ENCODE results near the gene CEP104.
A peak's percentile ranks its signal among the peaks of the same experiment; 100 is the strongest.

CEP104 gene

DNA sequence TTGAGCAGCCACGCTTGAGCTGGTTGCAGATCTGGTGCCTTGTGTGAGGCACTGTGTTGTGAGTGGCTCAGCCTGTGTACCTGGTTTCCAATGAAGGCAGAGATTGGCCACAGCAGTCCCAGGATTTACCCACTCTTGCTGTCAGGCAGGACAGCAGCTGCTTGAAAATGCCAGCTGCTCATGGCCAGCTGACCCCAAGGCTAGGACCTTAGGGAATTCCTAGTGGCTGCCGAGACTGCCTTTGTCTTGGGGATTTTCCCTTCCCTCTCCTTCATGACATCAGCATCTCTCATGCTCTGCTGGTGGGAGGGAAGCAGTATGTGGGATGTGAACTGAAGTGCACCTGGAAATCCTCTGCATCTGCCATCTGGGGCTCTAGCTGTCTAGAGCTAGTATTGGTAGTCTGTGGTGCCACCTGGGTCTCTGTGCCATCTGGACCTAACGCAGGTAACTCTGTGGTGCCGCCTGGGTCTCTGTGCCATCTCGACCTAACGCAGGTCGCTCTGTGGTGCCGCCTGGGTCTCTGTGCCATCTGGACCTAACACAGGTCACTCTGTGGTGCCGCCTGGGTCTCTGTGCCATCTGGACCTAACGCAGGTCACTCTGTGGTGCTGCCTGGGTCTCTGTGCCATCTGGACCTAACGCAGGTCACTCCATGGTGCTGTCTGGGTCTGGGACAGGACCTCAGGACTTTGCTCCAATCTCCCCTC lies 56.9 kb downstream of the CEP104 start:
- DNase-seq (ENCODE audit: low read depth), result no peak

DNA sequence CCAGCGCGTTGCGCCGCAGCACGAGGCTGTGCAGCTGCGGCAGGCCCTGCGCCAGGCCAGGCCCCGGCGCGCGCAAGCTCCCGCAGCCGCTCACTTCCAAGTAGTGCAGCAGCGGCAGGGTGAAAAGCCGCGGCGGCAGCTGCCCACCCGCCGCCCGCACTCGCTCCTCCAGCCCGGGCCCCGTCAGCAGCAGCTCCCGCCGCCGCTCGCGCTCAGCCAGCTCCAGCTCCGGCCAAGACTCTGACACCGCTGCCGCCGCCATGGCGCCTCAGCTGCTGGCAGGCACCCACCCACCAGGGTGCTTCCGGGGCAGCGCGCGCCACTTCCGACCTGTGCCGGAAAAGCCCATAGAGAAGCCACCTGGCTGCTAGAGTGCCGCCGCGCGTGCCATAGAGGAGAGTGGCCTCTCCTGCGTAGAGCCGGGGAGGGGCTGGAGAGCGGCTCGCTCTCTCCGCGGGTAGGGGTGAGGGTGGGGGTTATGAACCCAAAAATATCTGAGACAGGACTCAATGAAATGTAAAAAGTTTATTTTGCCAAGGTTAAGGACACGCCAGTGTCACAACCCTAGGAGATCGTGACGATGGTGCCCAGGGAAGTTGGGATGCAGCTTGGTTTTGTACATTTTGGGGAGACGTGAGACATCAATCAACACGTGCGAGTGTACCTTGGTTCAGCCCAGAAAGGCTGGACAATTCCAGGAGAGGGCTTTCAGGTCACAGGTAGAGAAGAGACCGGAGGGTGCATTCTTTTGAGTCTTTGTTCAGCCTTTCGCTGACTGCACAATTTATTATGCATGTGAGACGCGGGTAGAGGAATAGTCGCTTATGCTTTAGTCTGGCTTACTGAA lies 60.6 kb downstream of the CEP104 start, which contains the start of gene LRRC47:
LRRC47 (minus strand) TSS at position 284 of the 847 bp plus-strand sequence; CDS start at position 262, 22 bp downstream.
- peak; percentile 60 for DNase-seq (ENCODE audit: low read depth)

DNA sequence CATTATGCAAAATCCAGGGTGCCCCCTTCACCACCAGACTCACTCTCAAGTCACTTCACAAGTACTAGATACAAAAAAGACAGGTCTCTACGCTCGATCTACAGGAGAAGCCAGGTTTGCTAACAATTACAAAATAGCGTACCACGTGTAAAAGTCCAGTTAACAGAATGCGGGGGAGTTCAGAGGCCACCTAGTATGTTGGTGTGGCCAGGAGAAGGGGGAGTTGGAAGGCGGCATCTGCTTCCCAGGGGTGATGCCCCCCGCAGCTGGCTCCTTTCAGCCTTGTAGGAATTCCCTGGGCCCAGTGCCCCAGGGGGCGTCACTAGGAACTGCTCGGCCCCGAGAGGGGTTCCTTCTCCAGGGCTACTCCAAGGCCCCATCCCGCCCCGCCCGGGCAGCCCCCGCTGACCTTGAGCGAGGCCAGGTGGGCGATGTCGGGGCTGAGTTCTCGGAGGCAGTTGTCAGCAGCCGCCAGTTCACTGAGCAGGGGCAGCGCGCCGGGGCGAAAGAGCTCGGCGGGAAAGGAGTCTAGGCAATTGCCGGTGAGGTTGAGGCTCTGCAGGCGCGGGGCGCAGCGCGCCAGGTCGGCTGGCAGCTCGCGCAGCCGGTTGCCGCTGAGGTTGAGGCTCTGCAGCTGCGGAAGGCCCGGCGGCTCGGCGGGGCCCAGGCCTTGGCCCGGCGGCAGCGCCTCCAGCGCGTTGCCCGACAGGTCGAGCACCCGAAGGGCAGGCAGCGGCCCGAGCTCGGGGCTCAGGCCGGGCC lies 61.4 kb downstream of the CEP104 start:
- DNase-seq (ENCODE audit: low read depth), result no peak

DNA sequence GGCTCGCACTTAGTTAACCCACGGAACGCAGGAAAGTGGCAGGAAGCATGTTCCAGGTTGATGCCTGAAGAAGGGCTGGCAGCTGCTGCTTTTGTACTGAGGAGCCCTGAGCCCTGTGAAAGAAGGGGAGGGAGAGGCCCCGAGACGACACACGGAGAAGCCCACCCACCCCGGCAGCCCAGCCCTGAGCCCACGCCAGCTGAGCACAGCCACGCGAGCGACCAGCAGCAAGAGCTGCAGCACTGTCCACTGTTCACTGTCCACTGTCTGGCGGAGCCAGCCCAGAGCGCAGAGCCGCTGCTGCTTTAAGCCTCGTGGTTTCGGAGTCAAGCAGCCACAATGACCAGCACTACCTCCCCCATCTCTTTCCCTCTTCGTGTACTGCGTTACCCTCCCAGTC lies 66.1 kb downstream of the CEP104 start:
- no peak for DNase-seq (ENCODE audit: low read depth)

DNA sequence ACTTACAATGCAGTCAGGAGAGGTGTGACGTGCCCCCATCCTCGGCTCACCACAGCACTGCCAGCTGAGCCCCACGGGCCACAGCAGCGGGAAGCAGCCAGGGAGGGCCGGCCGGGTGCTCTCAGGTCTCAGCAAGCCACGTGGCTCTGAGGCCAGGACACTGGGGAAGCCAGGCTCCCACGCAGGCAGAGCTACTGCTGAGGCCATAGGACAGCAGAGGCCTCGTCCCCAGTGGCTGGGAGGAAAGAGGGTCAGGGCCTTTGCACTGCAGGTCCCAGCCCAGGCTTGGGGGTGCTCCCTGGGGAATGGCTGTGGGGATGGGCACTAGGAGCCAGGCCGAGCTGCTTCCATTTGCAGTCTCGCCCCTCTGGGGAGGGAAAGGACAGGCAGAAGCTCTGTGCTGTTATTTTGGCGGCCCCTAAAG lies 66.5 kb downstream of the CEP104 start:
- DNase-seq (ENCODE audit: low read depth), result no peak

DNA sequence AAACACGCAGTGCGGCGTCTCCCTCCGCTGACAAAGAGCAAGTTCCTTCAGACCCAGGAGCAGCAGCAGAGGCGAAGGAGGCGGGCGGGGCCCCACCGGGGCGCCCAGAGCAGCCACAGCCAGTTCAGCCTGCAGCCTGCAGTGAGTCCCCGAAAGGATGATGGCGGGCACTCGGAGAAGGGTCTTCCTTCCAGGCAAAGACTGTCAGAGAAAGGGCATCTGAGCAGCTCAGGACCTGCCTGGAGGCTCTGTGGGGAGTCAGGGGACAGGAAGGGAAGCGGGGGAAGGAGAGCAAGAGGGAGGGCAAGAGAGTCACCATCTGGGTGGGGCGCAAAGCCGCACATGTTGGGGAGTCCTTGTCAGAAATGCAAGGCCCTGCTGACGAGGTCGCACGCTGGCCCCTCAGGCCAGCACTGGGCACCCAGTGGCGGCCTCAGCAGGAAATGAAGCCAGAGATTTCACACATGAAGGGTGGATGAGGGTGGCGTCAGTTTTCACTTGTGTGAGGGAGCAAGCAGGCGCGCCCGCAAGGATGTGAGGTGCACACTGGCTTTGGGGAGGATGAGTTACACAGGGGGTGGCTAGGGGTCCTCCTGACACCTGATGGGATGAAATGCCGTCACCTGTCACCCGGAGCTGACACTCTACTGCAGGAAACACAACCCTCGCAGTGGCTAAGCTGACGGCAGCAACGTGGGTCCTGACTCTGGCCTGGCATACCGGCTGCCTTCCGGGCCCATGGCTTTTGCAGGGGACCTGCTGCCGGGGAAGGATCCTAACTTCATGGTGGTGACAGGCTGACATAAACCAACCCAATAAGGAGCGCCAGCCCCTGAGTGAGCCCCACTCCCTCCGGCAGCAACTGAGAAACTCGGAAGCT lies 67.3 kb downstream of the CEP104 start:
- DNase-seq (ENCODE audit: low read depth), result no peak

DNA sequence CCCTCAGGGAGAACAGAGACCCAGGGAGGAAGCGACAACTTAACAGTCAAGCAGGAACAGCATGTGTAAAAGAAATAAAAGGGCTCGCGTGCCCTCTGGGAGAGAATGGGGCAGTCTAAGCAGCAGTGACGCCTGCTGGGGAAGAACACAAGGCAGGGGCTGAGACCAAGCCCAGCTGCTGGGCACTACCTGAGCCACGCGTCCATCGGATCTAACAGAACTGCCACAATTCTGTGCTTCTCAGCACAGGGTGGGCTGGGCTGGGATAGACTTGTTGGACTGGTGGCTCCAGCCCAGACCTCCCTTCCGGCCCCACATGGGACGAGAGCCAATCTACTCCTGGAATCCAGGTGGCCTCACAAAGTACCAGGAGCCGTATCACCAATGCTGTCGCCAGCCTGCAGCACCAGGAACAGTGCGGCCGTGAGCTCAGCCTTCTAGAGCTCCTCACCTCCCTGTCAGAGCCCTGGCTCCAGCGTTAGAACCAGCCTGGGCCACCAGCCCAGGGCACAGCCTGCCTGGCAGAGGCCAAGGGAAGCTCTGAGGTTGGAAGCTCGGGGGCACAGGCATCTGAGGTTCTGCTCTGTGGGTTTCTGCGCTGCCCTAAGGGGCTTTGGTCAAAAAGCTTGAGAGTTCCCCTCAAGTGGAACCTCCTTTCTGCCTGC lies 68.1 kb downstream of the CEP104 start:
- no peak for DNase-seq (ENCODE audit: low read depth)

DNA sequence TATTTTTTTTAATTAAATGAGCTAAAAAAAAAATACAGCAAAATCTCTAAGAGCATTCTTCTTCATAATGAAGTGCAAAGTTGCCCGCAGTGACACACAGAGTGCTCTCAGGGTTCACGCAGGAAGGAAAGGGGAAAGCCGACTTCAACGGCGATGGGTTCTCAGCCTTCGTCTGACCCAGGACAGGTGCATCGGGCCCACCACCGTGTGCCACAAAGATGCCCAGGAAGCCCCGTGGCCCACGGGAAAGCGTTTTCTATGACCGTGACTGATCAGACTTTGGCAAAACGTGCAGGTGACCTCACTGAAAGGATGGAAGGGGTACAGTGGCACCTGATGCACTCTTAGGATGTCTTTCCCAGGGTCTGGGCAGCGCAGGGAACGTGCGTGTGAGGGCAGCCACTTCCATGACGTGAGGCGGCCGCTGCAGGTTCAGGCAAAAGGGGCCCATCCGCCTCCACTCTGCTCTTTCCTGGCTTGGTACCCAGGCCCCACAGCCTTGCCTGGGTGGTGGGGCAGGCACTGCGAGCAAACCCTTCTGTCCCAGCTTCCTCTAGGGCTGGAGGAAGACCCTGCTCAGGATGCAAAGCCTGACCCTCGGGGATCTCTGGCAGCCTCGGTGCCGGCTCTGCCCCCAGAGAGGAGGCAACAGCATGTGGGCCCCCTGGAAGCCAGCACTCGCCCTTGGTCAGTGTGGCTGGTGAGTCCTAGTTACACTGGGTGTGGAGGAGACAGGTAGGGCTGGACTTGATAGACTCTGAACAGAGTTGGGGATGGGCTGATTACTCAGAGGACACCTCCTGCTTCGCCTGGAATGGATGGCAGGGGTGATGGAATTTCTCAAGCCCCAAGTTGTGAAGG lies 69.0 kb downstream of the CEP104 start:
- no peak for DNase-seq (ENCODE audit: low read depth)

DNA sequence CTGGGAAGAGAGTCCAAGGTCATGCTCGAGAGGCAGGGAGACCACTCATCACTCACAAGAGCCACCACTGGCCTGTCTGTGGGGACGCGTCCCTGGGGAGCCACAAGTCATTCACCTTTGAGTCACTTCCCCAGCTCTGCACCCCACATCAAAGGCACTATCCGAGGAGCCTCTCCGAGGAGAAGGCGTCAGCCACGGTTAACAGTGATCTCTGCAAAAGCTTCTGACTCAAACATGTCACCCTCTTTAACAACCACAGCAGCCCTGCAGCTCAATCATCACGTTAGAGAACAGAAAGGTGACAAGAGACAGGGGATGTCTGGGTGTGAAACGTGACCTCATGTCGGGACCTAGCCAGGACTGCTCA lies 69.7 kb downstream of the CEP104 start:
- DNase-seq (ENCODE audit: low read depth), result no peak

DNA sequence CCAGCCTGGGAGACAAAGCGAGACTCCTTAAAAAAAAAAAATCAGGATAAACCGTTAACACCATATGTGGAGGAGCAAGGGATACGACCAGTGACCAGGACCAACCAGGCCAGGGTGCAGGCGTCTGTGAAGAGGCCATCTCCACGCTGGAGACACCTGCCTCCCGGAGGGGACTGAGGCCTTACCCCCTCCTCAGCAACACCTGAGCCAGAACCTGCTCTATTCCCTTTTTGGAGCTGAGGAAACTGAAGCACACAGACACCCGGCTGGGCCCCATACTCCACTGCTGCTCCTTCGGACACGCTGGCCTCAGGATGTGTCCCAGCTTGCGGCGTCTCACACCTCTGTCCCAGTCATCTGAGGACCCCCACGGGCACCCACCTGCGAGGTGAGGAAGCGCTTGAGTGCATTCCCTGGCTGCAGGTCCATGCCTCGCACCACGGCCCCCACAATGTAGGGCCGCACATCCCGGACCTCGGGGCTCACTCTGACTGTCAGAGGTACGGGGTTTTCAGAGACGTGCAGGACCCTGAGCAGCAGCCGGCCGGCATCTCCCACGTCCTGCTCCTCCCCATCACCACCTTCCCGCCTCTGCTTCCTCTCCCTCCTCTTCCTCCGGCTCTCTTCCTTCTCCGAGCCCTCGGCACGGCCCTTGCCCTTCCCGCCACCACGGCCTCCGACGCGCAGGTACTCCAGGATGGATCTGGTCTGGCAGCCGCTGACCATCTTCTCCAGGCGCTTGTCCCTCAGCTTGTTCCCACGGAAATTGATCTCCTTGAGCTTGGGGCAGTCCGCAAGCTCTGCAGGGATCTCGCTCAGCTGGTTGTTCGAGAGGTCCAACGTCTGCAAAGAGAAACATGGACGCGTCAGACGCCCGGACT lies 70.3 kb downstream of the CEP104 start:
- DNase-seq (ENCODE audit: low read depth), result no peak

DNA sequence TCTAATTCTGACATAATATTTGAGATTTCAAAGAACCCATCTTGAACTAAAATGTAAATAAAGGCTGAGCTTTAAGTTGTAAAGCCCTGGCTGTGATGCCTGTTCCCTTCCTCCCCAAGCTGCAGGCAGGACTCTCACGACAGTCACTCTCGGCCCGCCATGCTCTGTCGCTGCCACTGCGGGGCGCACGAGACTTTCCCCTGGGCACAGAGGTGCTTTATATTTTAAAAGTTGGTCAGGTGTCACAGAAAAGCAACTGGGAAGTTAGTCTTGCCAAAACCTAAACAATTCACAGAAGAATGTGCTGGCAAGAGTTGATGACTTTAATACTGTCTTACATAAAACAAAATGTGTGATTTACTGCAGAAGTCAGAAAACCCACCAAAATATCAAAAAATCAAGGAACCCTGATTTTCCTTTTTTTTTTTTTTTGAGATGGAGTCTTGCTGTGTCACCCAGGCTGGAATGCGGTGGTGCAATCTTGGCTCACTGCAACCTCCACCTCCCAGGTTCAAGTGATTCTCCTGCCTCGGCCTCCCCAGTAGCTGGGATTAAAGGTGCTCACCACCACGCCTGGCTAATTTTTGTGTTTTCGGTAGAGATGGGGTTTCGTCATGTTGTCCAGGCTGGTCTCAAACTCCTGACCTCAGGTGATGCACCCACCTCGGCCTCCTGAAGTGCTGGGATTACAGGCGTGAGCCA lies 71.4 kb downstream of the CEP104 start:
- no peak for DNase-seq (ENCODE audit: low read depth)

DNA sequence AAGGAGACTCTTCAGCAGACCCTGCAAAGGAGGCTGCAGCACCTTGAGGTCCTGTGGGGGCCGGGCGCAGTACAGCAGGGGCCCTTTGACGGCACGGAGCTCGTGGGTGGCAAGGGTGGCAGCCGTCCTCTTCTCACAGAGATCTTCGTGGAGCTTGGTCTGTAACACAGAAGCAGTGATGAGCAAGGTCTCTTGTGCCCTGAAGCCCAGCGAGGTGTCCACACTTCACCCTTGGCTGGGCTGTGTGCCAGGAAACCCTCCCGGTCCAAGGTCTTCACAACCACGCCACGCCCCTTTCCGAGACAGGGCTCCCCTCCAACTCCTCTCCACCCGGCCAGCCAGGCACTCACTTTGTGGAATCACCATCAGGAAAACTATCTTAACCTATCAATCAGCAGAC lies 72.0 kb downstream of the CEP104 start:
- no peak for DNase-seq (ENCODE audit: low read depth)

DNA sequence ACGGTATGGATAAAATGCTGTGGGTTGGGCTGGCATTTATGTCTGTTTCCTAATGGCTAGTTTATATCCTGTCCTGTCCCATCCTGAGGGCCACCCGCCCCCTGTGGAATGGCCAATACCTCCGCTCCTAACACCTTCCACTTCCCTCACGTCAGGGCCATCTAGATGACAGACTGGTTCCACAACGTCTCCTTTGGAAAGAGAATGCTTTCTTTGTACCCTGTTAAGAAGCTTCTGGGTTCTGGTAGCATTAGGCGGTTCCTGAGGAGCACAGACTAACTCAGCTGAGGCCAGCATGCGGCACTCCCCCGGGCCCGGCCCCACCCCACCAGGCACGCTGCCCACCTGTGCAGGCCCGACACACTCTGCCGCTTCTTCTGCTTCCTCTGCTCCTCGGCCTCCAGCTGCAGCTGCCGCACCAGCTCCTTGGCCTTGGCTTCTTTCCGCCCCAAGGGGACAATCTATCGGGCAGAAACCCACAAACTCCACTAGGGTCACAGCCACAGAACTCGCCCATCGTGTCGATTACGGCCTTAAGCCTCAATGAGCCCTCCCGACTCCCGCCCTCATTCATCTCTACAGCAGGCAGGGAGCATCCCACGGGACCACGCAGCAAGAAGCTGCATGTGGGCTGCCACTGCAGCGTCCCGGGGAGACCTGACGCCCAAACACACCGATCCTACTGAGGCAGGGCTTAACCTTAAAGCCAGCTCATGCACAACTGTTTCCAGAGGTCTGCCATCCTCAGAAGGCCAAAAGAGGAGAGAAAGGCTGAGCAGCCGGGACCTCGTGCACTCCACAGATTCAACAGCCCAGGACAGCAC lies 73.1 kb downstream of the CEP104 start:
- no peak for DNase-seq (ENCODE audit: low read depth)

DNA sequence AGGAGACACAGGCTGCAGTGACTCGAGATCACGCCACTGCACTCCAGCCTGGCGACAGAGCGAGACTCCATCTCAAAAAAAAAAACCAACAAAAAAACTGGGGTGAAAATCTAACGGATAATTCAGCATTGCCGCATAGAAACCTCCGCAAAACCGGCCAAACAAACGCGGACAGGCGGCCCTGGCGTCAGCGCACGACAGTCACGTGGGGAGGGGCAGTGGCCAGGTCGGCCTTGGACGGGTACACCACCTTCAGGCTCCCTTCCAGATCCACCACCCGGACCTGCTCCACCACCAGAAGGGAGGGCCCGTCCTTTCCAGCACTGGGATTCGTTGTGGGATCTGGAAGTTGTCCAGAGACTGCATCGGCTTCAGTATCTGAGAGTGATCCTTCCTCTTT lies 76.1 kb downstream of the CEP104 start:
- DNase-seq (ENCODE audit: low read depth), result no peak

DNA sequence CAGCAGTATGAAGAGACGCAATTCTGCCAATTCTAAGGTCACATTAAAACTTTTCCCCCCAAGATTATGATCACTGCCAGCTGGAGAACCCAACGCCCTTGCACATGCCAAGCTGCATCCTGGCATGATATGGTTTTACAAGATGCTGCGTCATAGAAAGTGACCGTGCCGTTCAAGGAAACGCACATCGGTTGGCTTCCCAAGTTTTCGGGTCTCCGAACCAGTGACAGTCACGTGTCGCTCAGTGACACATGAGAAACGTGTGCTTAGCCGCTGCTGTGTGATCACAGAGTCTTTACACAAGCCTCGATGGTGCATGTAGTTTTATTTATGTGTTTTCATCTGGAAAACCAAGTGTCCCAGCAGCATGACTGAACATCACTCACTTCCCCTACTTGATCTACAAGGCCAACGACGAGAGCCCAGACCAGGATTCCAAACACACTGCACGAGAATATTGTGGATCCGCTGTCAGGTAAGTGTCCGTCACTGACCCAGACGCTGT lies 77.0 kb downstream of the CEP104 start:
- no peak for DNase-seq (ENCODE audit: low read depth)

DNA sequence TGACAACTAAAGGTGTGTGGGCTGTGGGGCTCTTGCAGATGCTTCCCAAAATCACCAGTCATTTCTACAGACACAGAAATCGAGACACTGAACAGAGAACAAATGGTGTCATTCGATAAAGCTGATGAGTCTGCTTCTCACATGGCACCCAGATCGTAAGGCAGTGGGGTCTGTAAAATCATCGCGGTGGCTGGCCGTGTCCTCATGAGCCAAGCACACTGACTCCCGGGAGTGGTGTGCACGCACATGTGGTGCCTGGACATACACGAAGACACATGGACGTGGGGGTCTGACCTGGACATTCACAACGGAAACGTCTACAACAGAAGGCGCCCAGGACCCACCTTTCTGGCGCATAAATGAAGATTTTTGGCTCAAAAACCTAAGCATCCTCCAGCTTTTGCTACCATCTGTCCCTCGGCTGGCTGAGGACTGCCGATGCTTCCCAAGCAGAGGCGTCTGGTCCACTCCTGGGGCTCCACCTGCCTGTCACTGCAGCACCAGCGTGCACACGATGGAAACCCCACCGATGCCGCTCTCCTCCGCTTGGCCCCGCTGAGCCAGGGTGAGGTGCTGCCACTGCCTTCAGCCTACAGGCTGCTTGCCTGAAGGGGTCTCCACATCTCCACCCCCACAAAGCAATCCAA lies 77.6 kb downstream of the CEP104 start:
- DNase-seq (ENCODE audit: low read depth), result no peak

All from non-pigmented ciliary epithelial cell (primary cell).